HepG2 (cell line): Measurements from ENCODE around the gene SBK3. TPM values are rescaled to one million over a fixed set of nuclear protein-coding genes. Genes with fewer than 3 reads are reported as not detected.

Experiments
- ATF4 ChIP-seq, 2 experiments: fragments of 450-650 bp in 1 of 2; sonication (generic) in 1 of 2; formaldehyde crosslinking; IDR thresholded peaks; 2 replicates each; pipeline versions ENCODE4 v1.5.0 to v1.8.0; 2020 to 2022; ENCODE audit warnings: mild to moderate bottlenecking in 1 of 2, missing genetic modification reagents in 1 of 2
- CSRNP1 ChIP-seq: sonication (generic); formaldehyde crosslinking; IDR thresholded peaks from 2 replicates; pipeline ENCODE4 v1.8.1; 2023; ENCODE audit warnings: mild to moderate bottlenecking, missing genetic modification reagents
- HMGXB3 ChIP-seq: sonication (generic); formaldehyde crosslinking; IDR thresholded peaks from 2 replicates; pipeline ENCODE4 v1.4.0; 2020; ENCODE audit warnings: missing genetic modification reagents, borderline replicate concordance
- KLF11 ChIP-seq: IDR thresholded peaks from 2 replicates; pipeline ENCODE4 v1.6.1; 2016; ENCODE audit warnings: missing compliant biosample characterization
- LRRFIP1 ChIP-seq: sonication (generic); formaldehyde crosslinking; conservative IDR thresholded peaks from 2 replicates; pipeline ENCODE4 v1.4.0; 2020; ENCODE audit warnings: missing genetic modification reagents
- NFYB ChIP-seq: sonication (generic); formaldehyde crosslinking; IDR thresholded peaks from 2 replicates; pipeline ENCODE4 v1.4.0; 2020; ENCODE audit warnings: missing genetic modification reagents
- PRMT3 ChIP-seq: sonication (generic); formaldehyde crosslinking; IDR thresholded peaks from 2 replicates; pipeline ENCODE4 v1.8.1; 2022; ENCODE audit warnings: low read depth, mild to moderate bottlenecking, moderate library complexity, missing genetic modification reagents, borderline replicate concordance
- REL ChIP-seq: sonication (generic); formaldehyde crosslinking; conservative IDR thresholded peaks from 2 replicates; pipeline ENCODE4 v1.8.0; 2022; ENCODE audit warnings: mild to moderate bottlenecking, missing genetic modification reagents, moderate library complexity
- SOX6 ChIP-seq, 2 experiments: fragments of 450-650 bp in 1 of 2; sonication (generic) in 1 of 2; formaldehyde crosslinking in 1 of 2; IDR thresholded peaks; 2 replicates each; pipeline versions ENCODE4 v1.4.0 to v1.6.1; 2017 to 2020; ENCODE audit warnings: antibody characterized with exemption in 1 of 2, mild to moderate bottlenecking in 1 of 2, missing genetic modification reagents in 1 of 2
- STAT5B ChIP-seq: sonication (generic); formaldehyde crosslinking; IDR thresholded peaks from 2 replicates; pipeline ENCODE4 v1.4.0; 2020; ENCODE audit warnings: missing genetic modification reagents
- ZMYM3 ChIP-seq: sonication (generic); formaldehyde crosslinking; IDR thresholded peaks from 2 replicates; pipeline ENCODE4 v1.5.1; 2020; ENCODE audit warnings: mild to moderate bottlenecking, missing genetic modification reagents
- polyA plus RNA-seq, 8 experiments: library from polyadenylated mRNA; depleted of rRNA in 3 of 8; stranded (reverse) in 7 of 8; unstranded in 1 of 8; fragments of >200 nt; fragmentation: Illumina TruSeq in 4 of 8; extraction: Trizol in 4 of 8; gene quantifications; 2 replicates each; pipeline versions ENCODE4 v1.2.1 to v1.2.3, GENCODE V29; 2011 to 2016; ENCODE audit warnings: low read depth in 4 of 8, missing spikeins in 1 of 8, mixed read lengths in 1 of 8; ENCODE audit not compliant: insufficient read depth in 1 of 8
- total RNA-seq, 5 experiments: library from RNA; depleted of rRNA; stranded (reverse); fragments of >200 nt; fragmentation: Illumina TruSeq; extraction: Trizol; gene quantifications; 2 replicates each; pipeline ENCODE4 v1.2.3, GENCODE V29; 2016; ENCODE audit warnings: low read depth in 1 of 5
- TF ChIP-seq, protein P1 (sequence below): sonication (generic); formaldehyde crosslinking; IDR thresholded peaks from 2 replicates; pipeline ENCODE4 v1.4.0; 2020; ENCODE audit warnings: missing genetic modification reagents, mild to moderate bottlenecking, borderline replicate concordance
- TF ChIP-seq, protein P2 (sequence below): sonication (generic); formaldehyde crosslinking; IDR thresholded peaks from 2 replicates; pipeline ENCODE4 v1.8.0; 2022; ENCODE audit warnings: missing genetic modification reagents, mild to moderate bottlenecking, moderate library complexity, borderline replicate concordance

SBK3 gene
- total and polyA plus RNA-seq, 2 of the 13 experiments (the other 11 are each of a cell fraction or from before 2014, with no cell fraction given) = 0.66 to 0.77 TPM

GRCh38 chr19:55581145-55581822 lies 35.9 kb upstream of the SBK3 start (continued):
- TF ChIP-seq HMGXB3 (CRISPR knock-in tag) = peak; percentile 74; the same call in 1 of the 2 replicates
- TF ChIP-seq KLF11 (CRISPR knock-in tag) = 0 out of 2 replicates have a peak, but pooled peaks have one; percentile 74
- peak; percentile 6; the same call in 1 of the 2 replicates for TF ChIP-seq NFYB (CRISPR knock-in tag)
- 0 out of 2 replicates have a peak, but pooled peaks have one; percentile 8 for TF ChIP-seq CSRNP1 (CRISPR knock-in tag)
- TF ChIP-seq ATF4 (CRISPR knock-in tag; IDR thresholded peaks at IDR 0.05) = peak in 1 of 2 experiments; percentile 47; a peak in 2 of 4 replicates
- TF ChIP-seq REL (CRISPR knock-in tag) = peak; percentile 62; the same call in 1 of the 2 replicates
- 0 out of 2 replicates have a peak, but pooled peaks have one; percentile 21 for TF ChIP-seq LRRFIP1 (CRISPR knock-in tag)
- TF ChIP-seq STAT5B = 0 out of 2 replicates have a peak, but pooled peaks have one; percentile 63
- TF ChIP-seq SOX6 (IDR thresholded peaks at IDR 0.05) = no peak
- no peak for TF ChIP-seq SOX6 (CRISPR knock-in tag; IDR thresholded peaks at IDR 0.05)
- TF ChIP-seq, protein P1, sequence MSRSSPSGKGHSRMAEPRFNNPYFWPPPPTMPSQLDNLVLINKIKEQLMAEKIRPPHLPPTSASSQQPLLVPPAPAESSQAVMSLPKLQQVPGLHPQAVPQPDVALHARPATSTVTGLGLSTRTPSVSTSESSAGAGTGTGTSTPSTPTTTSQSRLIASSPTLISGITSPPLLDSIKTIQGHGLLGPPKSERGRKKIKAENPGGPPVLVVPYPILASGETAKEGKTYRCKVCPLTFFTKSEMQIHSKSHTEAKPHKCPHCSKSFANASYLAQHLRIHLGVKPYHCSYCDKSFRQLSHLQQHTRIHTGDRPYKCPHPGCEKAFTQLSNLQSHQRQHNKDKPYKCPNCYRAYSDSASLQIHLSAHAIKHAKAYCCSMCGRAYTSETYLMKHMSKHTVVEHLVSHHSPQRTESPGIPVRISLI (CRISPR knock-in tag) = 0 out of 2 replicates have a peak, but pooled peaks have one; percentile 33
- TF ChIP-seq, protein P2, sequence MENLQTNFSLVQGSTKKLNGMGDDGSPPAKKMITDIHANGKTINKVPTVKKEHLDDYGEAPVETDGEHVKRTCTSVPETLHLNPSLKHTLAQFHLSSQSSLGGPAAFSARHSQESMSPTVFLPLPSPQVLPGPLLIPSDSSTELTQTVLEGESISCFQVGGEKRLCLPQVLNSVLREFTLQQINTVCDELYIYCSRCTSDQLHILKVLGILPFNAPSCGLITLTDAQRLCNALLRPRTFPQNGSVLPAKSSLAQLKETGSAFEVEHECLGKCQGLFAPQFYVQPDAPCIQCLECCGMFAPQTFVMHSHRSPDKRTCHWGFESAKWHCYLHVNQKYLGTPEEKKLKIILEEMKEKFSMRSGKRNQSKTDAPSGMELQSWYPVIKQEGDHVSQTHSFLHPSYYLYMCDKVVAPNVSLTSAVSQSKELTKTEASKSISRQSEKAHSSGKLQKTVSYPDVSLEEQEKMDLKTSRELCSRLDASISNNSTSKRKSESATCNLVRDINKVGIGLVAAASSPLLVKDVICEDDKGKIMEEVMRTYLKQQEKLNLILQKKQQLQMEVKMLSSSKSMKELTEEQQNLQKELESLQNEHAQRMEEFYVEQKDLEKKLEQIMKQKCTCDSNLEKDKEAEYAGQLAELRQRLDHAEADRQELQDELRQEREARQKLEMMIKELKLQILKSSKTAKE (CRISPR knock-in tag) = peak; percentile 50
- TF ChIP-seq ZMYM3 = peak; percentile 87
- 0 out of 2 replicates have a peak, but pooled peaks have one; percentile 40 for TF ChIP-seq PRMT3
